C4-2B (cell line): ENCODE measurements around the gene COA8.

ENCODE experiments used
- H3K27ac ChIP-seq: fragments of 450-650 bp; 2 replicates; pipeline ENCODE4 v1.5.1; 2017
- ZFX ChIP-seq: fragments of 450-650 bp; IDR thresholded peaks from 2 replicates; pipeline ENCODE4 v1.6.1; 2017
- TF ChIP-seq, protein P1 (sequence below): fragments of 450-650 bp; conservative IDR thresholded peaks from 2 replicates; pipeline ENCODE4 v1.5.1; 2017; ENCODE audit warnings: mild to moderate bottlenecking

COA8 gene

DNA sequence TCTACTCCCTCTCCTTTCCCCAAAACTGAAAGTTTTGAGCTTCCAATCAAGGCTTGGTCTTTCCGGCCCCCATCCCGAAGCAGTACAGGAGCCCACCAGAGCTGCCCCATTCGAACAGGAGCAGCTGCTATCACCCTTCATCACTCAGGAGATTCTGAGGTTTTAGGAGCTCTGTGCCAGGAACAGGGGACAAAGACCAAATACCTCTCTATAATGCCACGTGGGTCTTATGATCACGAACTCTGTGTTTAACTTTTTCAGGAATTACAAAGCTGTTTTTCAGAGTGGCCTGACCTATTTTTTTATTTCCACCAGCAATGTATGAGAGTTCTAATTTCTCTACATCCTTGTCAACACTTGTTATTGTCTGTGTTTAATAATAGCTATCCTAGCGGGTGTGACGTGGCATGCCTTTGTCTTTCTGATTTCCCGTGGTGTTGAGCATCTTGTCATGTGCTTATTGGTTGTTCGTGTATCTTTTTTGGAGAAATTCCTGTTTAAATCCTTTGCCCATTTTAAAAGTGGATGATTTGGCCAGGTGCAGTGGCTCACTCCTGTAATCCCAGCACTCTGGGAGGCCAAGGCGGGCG is 21.7 kb downstream of the COA8 start:
- TF ChIP-seq, protein P1, sequence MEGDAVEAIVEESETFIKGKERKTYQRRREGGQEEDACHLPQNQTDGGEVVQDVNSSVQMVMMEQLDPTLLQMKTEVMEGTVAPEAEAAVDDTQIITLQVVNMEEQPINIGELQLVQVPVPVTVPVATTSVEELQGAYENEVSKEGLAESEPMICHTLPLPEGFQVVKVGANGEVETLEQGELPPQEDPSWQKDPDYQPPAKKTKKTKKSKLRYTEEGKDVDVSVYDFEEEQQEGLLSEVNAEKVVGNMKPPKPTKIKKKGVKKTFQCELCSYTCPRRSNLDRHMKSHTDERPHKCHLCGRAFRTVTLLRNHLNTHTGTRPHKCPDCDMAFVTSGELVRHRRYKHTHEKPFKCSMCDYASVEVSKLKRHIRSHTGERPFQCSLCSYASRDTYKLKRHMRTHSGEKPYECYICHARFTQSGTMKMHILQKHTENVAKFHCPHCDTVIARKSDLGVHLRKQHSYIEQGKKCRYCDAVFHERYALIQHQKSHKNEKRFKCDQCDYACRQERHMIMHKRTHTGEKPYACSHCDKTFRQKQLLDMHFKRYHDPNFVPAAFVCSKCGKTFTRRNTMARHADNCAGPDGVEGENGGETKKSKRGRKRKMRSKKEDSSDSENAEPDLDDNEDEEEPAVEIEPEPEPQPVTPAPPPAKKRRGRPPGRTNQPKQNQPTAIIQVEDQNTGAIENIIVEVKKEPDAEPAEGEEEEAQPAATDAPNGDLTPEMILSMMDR: no peak
- no peak for TF ChIP-seq ZFX

DNA sequence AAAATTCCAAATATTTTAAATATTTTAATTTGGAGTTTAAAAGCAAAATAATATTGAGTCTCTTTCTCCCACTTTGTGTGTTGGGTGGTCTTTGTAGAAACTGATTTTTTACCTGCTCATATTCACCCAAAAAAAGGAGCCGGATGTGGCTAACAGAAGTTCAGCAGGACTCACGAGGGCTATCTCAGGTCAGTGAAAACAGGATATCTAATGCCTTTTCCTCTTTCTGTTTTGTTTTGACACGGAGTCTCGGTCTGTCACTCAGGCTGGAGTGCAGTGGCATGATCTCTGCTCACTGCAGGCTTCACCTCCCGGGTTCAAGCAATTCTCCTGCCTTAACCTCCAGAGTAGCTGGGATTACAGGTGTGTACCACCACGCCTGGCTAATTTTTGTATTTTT is 30.8 kb downstream of the COA8 start:
- TF ChIP-seq ZFX: no peak
- TF ChIP-seq, protein P1: no peak
- no peak overlapping the region for H3K27ac ChIP-seq

More for the DNA sequence above, 21.7 kb downstream of the COA8 start:
- H3K27ac ChIP-seq: no peak overlapping the region

DNA sequence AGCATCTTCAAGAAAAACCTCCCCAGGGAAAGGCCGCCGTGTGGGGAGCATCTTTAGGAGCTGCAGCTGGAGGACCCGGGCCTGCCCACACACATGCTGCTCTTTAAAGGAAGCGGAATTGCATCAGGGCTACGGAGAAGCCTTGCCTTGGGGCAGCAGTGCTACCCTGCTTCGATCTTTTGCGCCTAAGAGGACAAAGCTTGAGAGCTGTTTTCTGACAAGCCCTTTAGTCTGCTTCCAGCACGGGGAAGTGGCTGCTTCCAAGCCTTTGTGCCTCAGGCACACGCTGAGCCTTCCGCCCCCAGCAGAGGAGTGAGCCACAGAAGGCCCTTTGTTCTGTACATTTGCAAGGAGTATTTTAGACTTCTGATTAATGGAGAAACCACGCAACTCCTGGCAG is 31.5 kb downstream of the COA8 start:
- H3K27ac ChIP-seq: no peak overlapping the region
- TF ChIP-seq, protein P1: no peak
- TF ChIP-seq ZFX: no peak

DNA sequence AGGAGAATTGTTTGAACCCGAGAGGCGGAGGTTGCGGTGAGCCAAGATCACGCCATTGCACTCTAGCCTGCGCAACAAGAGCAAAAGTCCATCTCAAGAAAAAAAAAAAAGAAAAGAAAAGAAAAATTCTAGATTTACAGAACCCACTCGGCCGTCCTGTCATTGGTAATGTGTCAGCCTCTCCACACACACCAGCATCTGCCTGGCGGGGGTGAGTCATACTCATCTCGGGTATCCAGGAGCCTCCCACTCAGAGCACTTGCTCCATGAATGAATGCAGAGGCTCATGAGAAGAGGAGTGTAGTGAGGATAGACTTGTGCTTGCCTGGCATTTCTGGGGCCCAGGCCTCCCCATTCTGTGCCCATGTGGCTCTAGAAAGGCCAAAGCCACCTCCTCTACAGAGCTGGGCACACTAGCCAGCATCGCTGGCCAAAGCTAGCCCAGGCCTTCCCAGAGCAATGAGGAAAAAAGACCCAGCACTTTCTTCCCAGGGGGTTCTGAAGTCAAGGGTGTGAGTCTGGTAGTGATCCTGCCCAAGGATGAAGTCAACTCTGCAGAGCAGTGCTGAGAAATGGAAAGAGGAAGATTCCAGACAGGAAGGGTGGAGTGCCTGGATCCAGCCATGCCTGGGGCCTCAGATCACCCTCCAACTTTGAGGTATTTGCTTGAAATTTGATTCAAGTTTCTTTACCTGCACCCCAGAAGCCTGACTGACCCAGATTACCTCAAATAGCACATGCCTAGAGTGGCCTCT is 35.0 kb downstream of the COA8 start:
- no peak overlapping the region for H3K27ac ChIP-seq
- TF ChIP-seq, protein P1: no peak
- TF ChIP-seq ZFX: no peak

DNA sequence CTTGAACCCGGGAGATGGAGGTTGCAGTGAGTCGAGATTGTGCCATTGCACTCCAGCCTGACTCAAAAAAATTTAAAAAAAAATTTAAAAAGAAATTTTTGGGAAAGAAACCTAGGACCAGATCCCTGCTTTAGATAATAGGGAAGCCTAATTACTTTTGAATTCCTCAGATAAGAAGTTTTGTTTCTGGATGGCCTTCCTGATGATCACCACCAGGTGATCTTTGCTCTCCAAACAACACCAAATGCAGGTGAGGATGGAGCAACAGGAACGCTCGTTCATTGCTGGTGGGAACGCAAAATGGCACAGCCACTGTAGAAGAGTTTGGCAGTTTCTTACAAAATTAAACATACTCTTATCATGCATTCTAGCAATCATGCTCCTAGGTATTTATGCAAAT is 37.7 kb downstream of the COA8 start:
- TF ChIP-seq ZFX: no peak
- TF ChIP-seq, protein P1: no peak
- no peak overlapping the region for H3K27ac ChIP-seq

DNA sequence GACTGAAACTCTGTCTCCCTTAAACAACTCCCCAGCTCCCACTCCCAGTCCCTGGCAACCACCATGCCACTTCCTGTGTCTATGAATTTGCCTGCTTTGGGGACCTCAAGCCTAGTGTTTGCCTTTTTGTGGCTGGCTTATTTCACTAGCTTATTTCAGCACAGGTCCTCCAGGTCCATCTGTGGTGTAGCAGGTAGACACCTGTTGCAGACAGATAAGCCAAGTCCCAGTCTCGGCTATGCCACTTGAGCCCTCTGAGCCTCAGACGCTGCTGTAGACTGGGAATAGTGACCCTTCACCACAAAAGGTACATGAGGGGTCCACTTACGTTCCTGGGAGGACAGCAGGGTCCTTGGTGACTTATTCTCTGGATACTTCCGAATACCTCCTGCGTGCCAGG is 41.9 kb downstream of the COA8 start:
- no peak overlapping the region for H3K27ac ChIP-seq
- no peak for TF ChIP-seq ZFX
- TF ChIP-seq, protein P1: no peak

DNA sequence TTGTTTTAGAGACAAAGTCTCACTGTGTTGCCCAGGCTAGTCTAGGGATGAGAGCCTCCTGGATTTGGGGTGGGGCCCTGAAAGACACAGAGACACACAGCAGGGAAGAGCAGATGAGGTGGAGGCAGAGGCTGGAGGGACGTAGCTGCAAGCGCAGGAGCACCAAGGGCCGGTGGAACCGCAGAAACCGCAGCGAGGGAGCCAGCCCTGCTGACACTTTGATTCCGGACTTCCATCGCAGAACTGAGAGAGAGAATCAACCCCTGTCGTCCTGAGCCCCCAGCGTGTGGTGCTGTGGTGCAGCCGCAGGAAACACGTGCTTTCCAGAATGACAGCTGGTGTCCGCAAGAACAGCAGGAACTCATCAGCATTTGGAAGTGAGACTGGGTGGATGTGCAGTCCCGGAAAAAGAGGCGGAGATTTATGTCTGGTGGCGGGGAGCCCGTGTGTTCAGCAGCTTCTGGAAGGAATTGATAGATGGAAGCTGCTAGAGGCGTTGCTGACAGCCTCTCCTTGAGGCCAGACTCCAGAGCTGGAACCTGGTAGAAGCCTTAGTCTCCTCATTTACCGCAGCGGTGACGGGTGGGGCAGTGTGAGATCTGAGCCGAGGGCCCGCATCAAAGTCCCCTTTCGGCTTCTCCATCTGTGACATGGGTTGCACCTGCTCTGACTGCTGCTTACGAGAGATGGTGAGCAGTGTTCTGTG is 44.4 kb downstream of the COA8 start:
- no peak for TF ChIP-seq ZFX
- TF ChIP-seq, protein P1: no peak
- no peak overlapping the region for H3K27ac ChIP-seq
